Tibial artery (tissue), 4 donors: ENCODE data around the gene SHISAL2B.

Source experiments
- DNase-seq, 2 donors: peaks; one replicate each; pipeline ENCODE4 v3.0.0-alpha.2; 2019
- H3K27ac ChIP-seq, 2 donors: fragments of 200-600 bp; sonication (generic) in 1 of 2; 1 replicate in 1 of 2; 2 replicates in 1 of 2; pipeline ENCODE4 v1.5.1; 2018 to 2019; ENCODE audit warnings: mild to moderate bottlenecking in 1 of 2
- H3K27me3 ChIP-seq, 2 donors: fragments of 200-600 bp; sonication (generic) in 1 of 2; one replicate each; pipeline versions ENCODE4 v1.5.1 to v1.6.0; 2016 to 2019
- H3K36me3 ChIP-seq, 3 donors: fragments of 200-600 bp; sonication (generic) in 2 of 3; one replicate each; pipeline ENCODE4 v1.5.1; 2016 to 2019; ENCODE audit warnings: mild to moderate bottlenecking in 2 of 3
- H3K4me1 ChIP-seq, 4 donors: fragments of 200-600 bp; sonication (generic) in 2 of 4; 1 replicate in 3 of 4; 2 replicates in 1 of 4; pipeline ENCODE4 v1.5.1; 2016 to 2019
- H3K4me3 ChIP-seq, 2 donors: fragments of 200-600 bp; sonication (generic) in 1 of 2; 1 replicate in 1 of 2; 2 replicates in 1 of 2; pipeline ENCODE4 v1.5.1; 2018 to 2019; ENCODE audit warnings: mild to moderate bottlenecking in 2 of 2
- H3K9me3 ChIP-seq, 3 donors: fragments of 200-600 bp; sonication (generic) in 1 of 3; one replicate each; pipeline ENCODE4 v1.5.1; 2016 to 2019
- intact Hi-C: fragments of 100-400 bp; cut with DNase I; formaldehyde crosslinking; loops from one replicate; pipeline ENCODE4 v1.15.0; 2023; ENCODE audit warnings: low total_unique reads
- TF ChIP-seq, protein P1 (sequence below), 2 experiments: fragments of 200-600 bp in 1 of 2; fragments of 450-650 bp in 1 of 2; IDR thresholded peaks; one replicate each; pipeline ENCODE4 v1.5.1; 2017 to 2019; ENCODE audit warnings: antibody characterized with exemption in 2 of 2, mild to moderate bottlenecking in 1 of 2, moderate library complexity in 1 of 2

SHISAL2B gene

GRCh38 chr5:64667068-64667467 lies 23.2 kb upstream of the SHISAL2B start:
- no peaks in the 10 kb centered on the region for H3K9me3 ChIP-seq
- no peak for DNase-seq
- no peak overlapping the region for H3K27ac ChIP-seq
- TF ChIP-seq, protein P1, sequence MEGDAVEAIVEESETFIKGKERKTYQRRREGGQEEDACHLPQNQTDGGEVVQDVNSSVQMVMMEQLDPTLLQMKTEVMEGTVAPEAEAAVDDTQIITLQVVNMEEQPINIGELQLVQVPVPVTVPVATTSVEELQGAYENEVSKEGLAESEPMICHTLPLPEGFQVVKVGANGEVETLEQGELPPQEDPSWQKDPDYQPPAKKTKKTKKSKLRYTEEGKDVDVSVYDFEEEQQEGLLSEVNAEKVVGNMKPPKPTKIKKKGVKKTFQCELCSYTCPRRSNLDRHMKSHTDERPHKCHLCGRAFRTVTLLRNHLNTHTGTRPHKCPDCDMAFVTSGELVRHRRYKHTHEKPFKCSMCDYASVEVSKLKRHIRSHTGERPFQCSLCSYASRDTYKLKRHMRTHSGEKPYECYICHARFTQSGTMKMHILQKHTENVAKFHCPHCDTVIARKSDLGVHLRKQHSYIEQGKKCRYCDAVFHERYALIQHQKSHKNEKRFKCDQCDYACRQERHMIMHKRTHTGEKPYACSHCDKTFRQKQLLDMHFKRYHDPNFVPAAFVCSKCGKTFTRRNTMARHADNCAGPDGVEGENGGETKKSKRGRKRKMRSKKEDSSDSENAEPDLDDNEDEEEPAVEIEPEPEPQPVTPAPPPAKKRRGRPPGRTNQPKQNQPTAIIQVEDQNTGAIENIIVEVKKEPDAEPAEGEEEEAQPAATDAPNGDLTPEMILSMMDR (IDR thresholded peaks at IDR 0.05), result no peak
- no peaks in the 10 kb centered on the region for H3K4me1 ChIP-seq
- H3K27me3 ChIP-seq, result no peaks in the 10 kb centered on the region
- H3K4me3 ChIP-seq, result no peak overlapping the region
- intact Hi-C loops, result no loop called here
- H3K36me3 ChIP-seq, result no peaks in the 10 kb centered on the region

GRCh38 chr5:64670277-64670676 lies 20.0 kb upstream of the SHISAL2B start:
- H3K27ac ChIP-seq, result no peak overlapping the region

DNA sequence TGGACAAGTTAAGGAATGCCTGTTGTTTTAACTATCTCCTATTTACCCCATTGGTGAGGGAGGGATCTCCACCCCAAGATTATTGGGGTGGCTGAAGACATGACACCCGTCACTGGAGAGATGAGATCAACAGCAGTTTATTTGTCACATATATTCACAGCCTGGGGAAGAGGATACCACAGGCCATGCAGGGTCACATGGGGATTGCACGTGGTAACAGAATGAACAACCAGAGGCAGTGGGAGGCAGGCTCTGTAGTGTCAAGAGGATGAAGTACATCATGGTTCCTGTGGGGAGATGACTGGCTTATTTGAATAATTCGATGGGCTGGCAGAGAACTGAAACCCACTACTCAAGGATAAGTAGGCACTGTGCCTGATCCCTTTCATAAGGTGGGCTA lies 18.6 kb upstream of the SHISAL2B start:
- intact Hi-C loops, result no loop called here
- TF ChIP-seq, protein P1 (IDR thresholded peaks at IDR 0.05), result no peak
- Histone ChIP-seq H3K4me1 (no peaks in the 10 kb centered on the region), H3K9me3 (no peaks in the 10 kb centered on the region), H3K27me3 (no peaks in the 10 kb centered on the region), H3K4me3 (no peak overlapping the region), H3K27ac (no peak overlapping the region), H3K36me3 (no peaks in the 10 kb centered on the region)
- no peak for DNase-seq

More at GRCh38 chr5:64670277-64670676, 20.0 kb upstream of the SHISAL2B start:
- H3K9me3 ChIP-seq, result no peaks in the 10 kb centered on the region
- DNase-seq, result no peak
- no peaks in the 10 kb centered on the region for H3K27me3 ChIP-seq
- H3K36me3 ChIP-seq, result no peaks in the 10 kb centered on the region
- H3K4me1 ChIP-seq, result no peaks in the 10 kb centered on the region
- TF ChIP-seq, protein P1 (IDR thresholded peaks at IDR 0.05), result no peak
- H3K4me3 ChIP-seq, result no peak overlapping the region
- intact Hi-C loops, result no loop called here

GRCh38 chr5:64678374-64678773 lies 11.9 kb upstream of the SHISAL2B start:
- Histone ChIP-seq H3K27me3 (no peaks in the 10 kb centered on the region), H3K4me3 (no peak overlapping the region), H3K9me3 (no peaks in the 10 kb centered on the region), H3K27ac (no peak overlapping the region), H3K4me1 (no peaks in the 10 kb centered on the region), H3K36me3 (no peaks in the 10 kb centered on the region)
- DNase-seq, result no peak
- intact Hi-C loops, result no loop called here
- TF ChIP-seq, protein P1 (IDR thresholded peaks at IDR 0.05), result no peak

- no peak for DNase-seq
- intact Hi-C loops, result no loop called here
- Histone ChIP-seq H3K4me3 (no peak overlapping the region), H3K4me1 (no peaks in the 10 kb centered on the region), H3K27ac (no peak overlapping the region), H3K36me3 (no peaks in the 10 kb centered on the region), H3K27me3 (no peaks in the 10 kb centered on the region), H3K9me3 (no peaks in the 10 kb centered on the region)
- TF ChIP-seq, protein P1 (IDR thresholded peaks at IDR 0.05), result no peak
Observed at GRCh38 chr5:64680289-64680688, 10.0 kb upstream of the SHISAL2B start.

DNA sequence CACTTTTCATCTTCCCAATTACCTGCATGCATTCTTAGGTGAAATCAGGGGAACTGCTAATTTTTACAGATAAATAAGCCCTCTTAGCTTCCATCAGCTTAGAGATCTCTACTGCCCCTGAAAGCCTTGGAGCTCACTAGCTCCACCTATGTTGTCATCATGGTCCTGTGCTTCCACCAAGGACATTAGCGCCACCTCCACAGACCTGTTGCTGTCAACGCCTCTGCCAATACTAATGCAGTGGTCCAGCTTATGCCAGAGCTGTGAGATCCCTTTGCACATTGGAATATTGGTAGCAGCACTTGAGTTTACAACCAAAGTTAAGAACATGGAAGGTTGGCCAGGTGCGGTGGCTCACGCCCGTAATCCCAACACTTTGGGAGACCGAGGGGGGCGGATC lies 7.7 kb upstream of the SHISAL2B start:
- intact Hi-C loops, result no loop called here
- TF ChIP-seq, protein P1 (IDR thresholded peaks at IDR 0.05), result no peak
- no peak for DNase-seq
- Histone ChIP-seq H3K4me3 (no peak overlapping the region), H3K27me3 (no peaks in the 10 kb centered on the region), H3K36me3 (no peaks in the 10 kb centered on the region), H3K4me1 (no peaks in the 10 kb centered on the region), H3K27ac (no peak overlapping the region), H3K9me3 (no peaks in the 10 kb centered on the region)
